H1 (cell line): ENCODE results near the gene KLF6. TPM values are rescaled to one million over a fixed set of nuclear protein-coding genes. Genes with fewer than 3 reads are reported as not detected.

Source experiments
- CTCF ChIA-PET: fragments of 300-600 bp; sonication (Branson Sonifier 250); formaldehyde crosslinking; loops from one replicate; lab custom pipeline; 2021; ENCODE audit not compliant: partially characterized antibody; lab: Charles Lee
- POLR2A ChIA-PET: fragments of 300-600 bp; sonication (Branson Sonifier 250); formaldehyde crosslinking; loops from one replicate; lab custom pipeline; 2021; ENCODE audit warnings: inconsistent platforms; ENCODE audit not compliant: partially characterized antibody; lab: Charles Lee
- DNase-seq, 2 experiments: peaks; one replicate each; pipeline versions ENCODE4 v3.0.0 to v3.0.0-alpha.2; 2010 to 2022; ENCODE audit warnings: low spot score in 2 of 2, low read depth in 1 of 2, mixed read lengths in 1 of 2
- FAIRE-seq: peaks from 2 replicates; lab custom pipeline; 2011; peaks lifted over from hg19 to GRCh38; lab: Jason Lieb, UNC
- H2AFZ ChIP-seq: 2 replicates; pipeline ENCODE4 v1.8.1; 2012; ENCODE audit warnings: low read length, inconsistent platforms
- H2AK5ac ChIP-seq: 2 replicates; pipeline ENCODE4 v1.6.1; 2013; ENCODE audit warnings: low read depth, low read length
- H2BK120ac ChIP-seq: replicated peaks from 2 replicates; pipeline ENCODE3; 2013; ENCODE audit warnings: low read depth, low read length, inconsistent platforms
- H2BK12ac ChIP-seq: 2 replicates; pipeline ENCODE4 v1.6.1; 2013; ENCODE audit warnings: low read depth, low read length
- H2BK15ac ChIP-seq: 2 replicates; pipeline ENCODE4 v1.6.1; 2013; ENCODE audit warnings: low read length
- H2BK20ac ChIP-seq: 2 replicates; pipeline ENCODE4 v1.6.1; 2013; ENCODE audit warnings: low read length
- H2BK5ac ChIP-seq: 2 replicates; pipeline ENCODE4 v1.6.1; 2013; ENCODE audit warnings: low read depth, low read length
- H3K14ac ChIP-seq: 2 replicates; pipeline ENCODE4 v1.6.1; 2013; ENCODE audit warnings: inconsistent platforms; ENCODE audit not compliant: insufficient read length
- H3K18ac ChIP-seq: 2 replicates; pipeline ENCODE4 v1.6.1; 2013; ENCODE audit warnings: low read length; ENCODE audit errors: extremely low read depth
- H3K23ac ChIP-seq: 2 replicates; pipeline ENCODE4 v1.6.1; 2013; ENCODE audit warnings: inconsistent platforms; ENCODE audit not compliant: insufficient read length
- H3K23me2 ChIP-seq: 2 replicates; pipeline ENCODE4 v1.6.1; 2013; ENCODE audit warnings: low read depth, low read length
- H3K27ac ChIP-seq: 2 replicates; pipeline ENCODE4 v1.6.1; 2011; ENCODE audit warnings: low read depth, low read length, inconsistent platforms
- H3K27me3 ChIP-seq, 4 experiments: replicated peaks in 1 of 4; 1 replicate in 1 of 4; 2 replicates in 3 of 4; pipeline versions ENCODE4 v1.6.1 to v1.8.1; 2011 to 2013; ENCODE audit warnings: low read length in 3 of 4, mild to moderate bottlenecking in 3 of 4, inconsistent platforms in 2 of 4, mixed read lengths in 2 of 4, moderate library complexity in 1 of 4; ENCODE audit not compliant: control insufficient read depth in 3 of 4, insufficient read depth in 3 of 4; ENCODE audit errors: extremely low read depth in 1 of 4
- H3K36me3 ChIP-seq, 4 experiments: 2 replicates each; pipeline versions ENCODE4 v1.6.1 to v1.8.1; 2011 to 2013; ENCODE audit warnings: mild to moderate bottlenecking in 4 of 4, low read length in 3 of 4, moderate library complexity in 2 of 4, control low read depth in 1 of 4, inconsistent platforms in 1 of 4; ENCODE audit not compliant: insufficient read depth in 4 of 4, control insufficient read depth in 2 of 4
- H3K4ac ChIP-seq: replicated peaks from 2 replicates; pipeline ENCODE3; 2013; ENCODE audit warnings: low read length, low read depth, mixed read lengths, inconsistent platforms; ENCODE audit not compliant: insufficient read length
- H3K4me1 ChIP-seq, 4 experiments: replicated peaks in 1 of 4; 1 replicate in 1 of 4; 2 replicates in 3 of 4; pipeline versions ENCODE4 v1.6.1 to v1.8.1; 2011 to 2013; ENCODE audit warnings: low read length in 3 of 4, inconsistent platforms in 2 of 4, mixed read lengths in 1 of 4; ENCODE audit not compliant: insufficient read depth in 4 of 4, control insufficient read depth in 3 of 4
- H3K4me2 ChIP-seq, 2 experiments: 2 replicates each; pipeline versions ENCODE4 v1.6.1 to v1.8.1; 2011 to 2013; ENCODE audit warnings: low read depth in 2 of 2, low read length in 2 of 2, control low read depth in 1 of 2, inconsistent platforms in 1 of 2, mild to moderate bottlenecking in 1 of 2; ENCODE audit not compliant: insufficient read depth in 1 of 2
- H3K4me3 ChIP-seq, 4 experiments: fragments of 200-600, 300-600 bp in 1 of 4; sonication (generic), shearing (Covaris generic), sonication (Bioruptor Twin) in 1 of 4; 2 replicates each; pipeline versions ENCODE4 v1.5.1 to v1.8.1; 2011 to 2016; ENCODE audit warnings: low read length in 4 of 4, low read depth in 3 of 4, control low read depth in 2 of 4, inconsistent platforms in 2 of 4, mild to moderate bottlenecking in 2 of 4, mixed read lengths in 1 of 4, moderate library complexity in 1 of 4; ENCODE audit not compliant: insufficient read depth in 2 of 4; ENCODE audit errors: extremely low read depth in 1 of 4
- H3K56ac ChIP-seq: replicated peaks from 2 replicates; pipeline ENCODE3; 2013; ENCODE audit warnings: low read depth, mild to moderate bottlenecking, mixed read lengths, low read length, inconsistent platforms; ENCODE audit not compliant: insufficient read length
- H3K79me1 ChIP-seq: 2 replicates; pipeline ENCODE4 v1.6.1; 2013; ENCODE audit warnings: low read depth, low read length, control low read depth
- H3K79me2 ChIP-seq, 2 experiments: 2 replicates each; pipeline versions ENCODE4 v1.6.1 to v1.8.1; 2012 to 2013; ENCODE audit warnings: low read length in 2 of 2, mild to moderate bottlenecking in 2 of 2, inconsistent platforms in 1 of 2; ENCODE audit not compliant: insufficient read depth in 2 of 2, control insufficient read depth in 1 of 2
- H3K9ac ChIP-seq, 4 experiments: replicated peaks in 1 of 4; 1 replicate in 1 of 4; 2 replicates in 3 of 4; pipeline versions ENCODE4 v1.6.1 to v1.8.1; 2011 to 2013; ENCODE audit warnings: low read depth in 3 of 4, low read length in 3 of 4, control low read depth in 2 of 4, mild to moderate bottlenecking in 2 of 4, moderate library complexity in 2 of 4, inconsistent platforms in 1 of 4; ENCODE audit errors: extremely low read depth in 1 of 4
- H3K9me3 ChIP-seq, 2 experiments: 2 replicates each; pipeline versions ENCODE4 v1.6.1 to v1.8.1; 2012 to 2013; ENCODE audit warnings: mild to moderate bottlenecking in 2 of 2, moderate library complexity in 2 of 2, control low read depth in 1 of 2, inconsistent platforms in 1 of 2, low read depth in 1 of 2, low read length in 1 of 2, mixed read lengths in 1 of 2; ENCODE audit not compliant: insufficient read depth in 2 of 2
- H4K20me1 ChIP-seq, 2 experiments: replicated peaks in 1 of 2; 2 replicates each; pipeline versions ENCODE3 to v1.8.1; 2011 to 2013; ENCODE audit warnings: inconsistent platforms in 2 of 2, low read length in 2 of 2, mild to moderate bottlenecking in 1 of 2; ENCODE audit not compliant: insufficient read depth in 2 of 2, control insufficient read depth in 1 of 2
- H4K5ac ChIP-seq: 2 replicates; pipeline ENCODE4 v1.6.1; 2013; ENCODE audit warnings: low read length, low read depth, mixed read lengths, inconsistent platforms; ENCODE audit not compliant: insufficient read length
- H4K8ac ChIP-seq: 2 replicates; pipeline ENCODE4 v1.8.0; 2013; ENCODE audit warnings: mild to moderate bottlenecking, moderate library complexity, low read length, inconsistent platforms; ENCODE audit not compliant: insufficient read depth; ENCODE audit errors: extremely low read depth
- H4K91ac ChIP-seq: replicated peaks from 2 replicates; pipeline ENCODE3; 2013; ENCODE audit warnings: low read length, mixed read lengths, inconsistent platforms; ENCODE audit not compliant: insufficient read length
- CHD2 ChIP-seq: IDR thresholded peaks from 2 replicates; pipeline ENCODE4 v1.6.1; 2012; ENCODE audit warnings: low read length, improper control_type of control experiment
- CTBP2 ChIP-seq: IDR thresholded peaks from 2 replicates; pipeline ENCODE4 v1.7.0; 2011; ENCODE audit warnings: borderline replicate concordance, mild to moderate bottlenecking, moderate library complexity, mixed read lengths, low read length; ENCODE audit not compliant: insufficient read depth, insufficient read length
- EP300 ChIP-seq, 2 experiments: IDR thresholded peaks; 1 replicate in 1 of 2; 2 replicates in 1 of 2; pipeline ENCODE4 v1.6.1; 2011 to 2012; ENCODE audit warnings: low read depth in 2 of 2, low read length in 2 of 2, mild to moderate bottlenecking in 2 of 2, borderline replicate concordance in 1 of 2, inconsistent platforms in 1 of 2, moderate library complexity in 1 of 2
- GABPA ChIP-seq: IDR thresholded peaks from 2 replicates; pipeline ENCODE4 v1.6.1; 2011; ENCODE audit warnings: mild to moderate bottlenecking, low read length, moderate library complexity, borderline replicate concordance; ENCODE audit not compliant: insufficient read depth
- JUND ChIP-seq: IDR thresholded peaks from 2 replicates; pipeline ENCODE4 v1.6.1; 2011; ENCODE audit warnings: mild to moderate bottlenecking, improper control_type of control experiment, low read length
- KDM1A ChIP-seq: fragments of 200-600, 300-600 bp; sonication (generic); IDR thresholded peaks from 2 replicates; pipeline ENCODE4 v1.7.1; 2016; ENCODE audit warnings: mild to moderate bottlenecking, low read length, borderline replicate concordance
- MAFK ChIP-seq: IDR thresholded peaks from 2 replicates; pipeline ENCODE4 v1.6.1; 2012; ENCODE audit warnings: low read depth, mild to moderate bottlenecking, improper control_type of control experiment, low read length
- RNF2 ChIP-seq: fragments of 200-900, 300-1000 bp; sonication (generic); IDR thresholded peaks from 2 replicates; pipeline ENCODE4 v1.7.1; 2016; ENCODE audit warnings: borderline replicate concordance, low read depth, mild to moderate bottlenecking, antibody characterized with exemption, low read length; ENCODE audit not compliant: poor library complexity, severe bottlenecking; ENCODE audit errors: missing control alignments
- SIX5 ChIP-seq: IDR thresholded peaks from 2 replicates; pipeline ENCODE4 v1.6.1; 2011; ENCODE audit warnings: mild to moderate bottlenecking, low read depth, low read length
- TBP ChIP-seq: IDR thresholded peaks from 2 replicates; pipeline ENCODE4 v1.6.1; 2011; ENCODE audit warnings: low read depth, low read length, improper control_type of control experiment
- TCF12 ChIP-seq: IDR thresholded peaks from 2 replicates; pipeline ENCODE4 v1.6.1; 2011; ENCODE audit warnings: low read depth, mild to moderate bottlenecking, low read length
- TEAD4 ChIP-seq: IDR thresholded peaks from 2 replicates; pipeline ENCODE4 v1.6.1; 2012; ENCODE audit warnings: low read depth, low read length, inconsistent platforms, mixed read lengths
- WGBS, 2 experiments: shearing (Covaris generic) in 1 of 2; methylation state at CpG; one replicate each; pipeline versions ENCODE4 v1.1.6 to v1.1.7; 2013 to 2015; ENCODE audit warnings: low lambda C conversion rate in 2 of 2, mixed read lengths in 2 of 2, inconsistent platforms in 1 of 2, low coverage in 1 of 2, missing lambda C conversion rate in 1 of 2; ENCODE audit not compliant: insufficient replicate concordance in 2 of 2, insufficient coverage in 1 of 2, insufficient read length in 1 of 2; ENCODE audit errors: extremely low coverage in 1 of 2, missing lambda C conversion rate in 1 of 2; 5-methylcytosine and 5-hydroxymethylcytosine counted together
- polyA plus RNA-seq, 7 experiments: library from polyadenylated mRNA; depleted of rRNA in 3 of 7; stranded (reverse) in 5 of 7; unstranded in 2 of 7; fragments of >200 nt in 5 of 7; fragments of 200-250 nt in 2 of 7; gene quantifications; 1 replicate in 5 of 7; 2 replicates in 1 of 7; 4 replicates in 1 of 7; pipeline versions ENCODE4 v1.2.1 to v1.2.3, GENCODE V29; 2011 to 2013; ENCODE audit warnings: missing spikeins in 2 of 7, mixed read lengths in 2 of 7
- total RNA-seq: library from RNA; stranded (reverse); fragmentation: NEBNext Ultra II Directional; extraction: Animal tissue kit (Norgen Biotek cat#: 25700); gene quantifications from 2 replicates; pipeline ENCODE4 v1.2.1, GENCODE V29; 2021

Gene KLF6
- total and polyA plus RNA-seq, 2 of the 8 experiments (the other 6 are each of a cell fraction or from before 2014, with no cell fraction given) = 5.7 to 19.5 TPM

- H4K20me1 ChIP-seq = no peaks in the 10 kb centered on the region
- no peak overlapping the region for H4K5ac ChIP-seq
- H3K79me2 ChIP-seq = no peaks in the 10 kb centered on the region
- no peak overlapping the region for H2BK5ac ChIP-seq
- no peaks in the 10 kb centered on the region for H3K27me3 ChIP-seq
- FAIRE-seq (no peak), DNase-seq (no peak)
- no peak overlapping the region for H4K8ac ChIP-seq
- no peak overlapping the region for H3K9ac ChIP-seq
- H2BK12ac ChIP-seq = no peak overlapping the region
- H3K9me3 ChIP-seq = no peaks in the 10 kb centered on the region
- no peak overlapping the region for H2AFZ ChIP-seq
- no peak overlapping the region for H3K27ac ChIP-seq
- H3K36me3 ChIP-seq = no peaks in the 10 kb centered on the region
- H2BK120ac ChIP-seq = no peak overlapping the region
- H3K56ac ChIP-seq = no peak overlapping the region
- WGBS, 2 experiments = 90% methylated on average over 14 of the region's 14 CpGs; no CpG with 5 or more reads in 1 of the 2 experiments
- no peak overlapping the region for H3K4me3 ChIP-seq
- CTCF ChIA-PET = interaction anchor here (0.6 to 0.9 kb wide), 2 partner anchors 18 to 303 kb away, joined by 3 read pairs; no protein-coding TSS in a partner anchor
- H3K23me2 ChIP-seq = no peaks in the 10 kb centered on the region
- H3K4ac ChIP-seq = no peak overlapping the region
- no peak overlapping the region for H3K18ac ChIP-seq
- H3K14ac ChIP-seq = no peak overlapping the region
- no peak overlapping the region for H3K4me2 ChIP-seq
- H4K91ac ChIP-seq = no peak overlapping the region
- POLR2A ChIA-PET = interaction anchor here (0.7 kb wide), 1 partner anchor 11 kb away, joined by 3 read pairs; no protein-coding TSS in a partner anchor
- peaks cover 0 to 5% (median 1%) of the 10 kb centered on the region in 4 experiments; a peak in 3 of 7 replicates for H3K4me1 ChIP-seq
- no peaks in the 10 kb centered on the region for H3K79me1 ChIP-seq
- H2BK15ac ChIP-seq = no peak overlapping the region
- no peak overlapping the region for H3K23ac ChIP-seq
- no peak overlapping the region for H2BK20ac ChIP-seq
- no peak overlapping the region for H2AK5ac ChIP-seq
- no peak for TF ChIP-seq TCF12
- TF ChIP-seq RNF2 = no peak
- TF ChIP-seq CHD2 = no peak
- no peak for TF ChIP-seq TBP
- no peak for TF ChIP-seq GABPA
- TF ChIP-seq CTBP2 = no peak
- TF ChIP-seq MAFK = no peak
- TF ChIP-seq SIX5 = no peak
- TF ChIP-seq TEAD4 = no peak
- TF ChIP-seq EP300 (IDR thresholded peaks at IDR 0.05; ENCODE audit: borderline replicate concordance in 1 of 2, low read depth in 2 of 2, low read length in 2 of 2) = no peak
- TF ChIP-seq KDM1A = no peak
- no peak for TF ChIP-seq JUND
Observed at GRCh38 chr10:3757638-3758490, 27.1 kb downstream of the KLF6 start.
